Measurements from ENCODE around the gene KCNE4.

- TF ChIP-seq CTCF (IDR thresholded peaks at IDR 0.05; ENCODE audit: insufficient read depth, low read depth, low read length) (no peak), EZH2 (IDR thresholded peaks at IDR 0.05; ENCODE audit: insufficient read depth, low read length) (no peak)
These were observed 14.7 kb downstream of the KCNE4 start for GRCh38 chr2:223066721-223067120.
